Right kidney (tissue), 1 donor: ENCODE results near the gene RBM26.

Experiments
- DNase-seq: peaks from one replicate; pipeline ENCODE4 v3.0.0-alpha.2; 2016

Gene RBM26

GRCh38 chr13:79273045-79273444 is 133.0 kb downstream of the RBM26 start:
- DNase-seq: no peak

- DNase-seq: no peak
Measured at GRCh38 chr13:79271616-79272015, 134.4 kb downstream of the RBM26 start.

- DNase-seq: no peak
Measured at GRCh38 chr13:79270859-79271258, 135.2 kb downstream of the RBM26 start.
